Adrenal gland (tissue), 12 donors: ENCODE data around the gene ITIH4. TPM values are rescaled to one million over a fixed set of nuclear protein-coding genes. Genes with fewer than 3 reads are reported as not detected.

Experiments
- DNase-seq, 7 donors: peaks; one replicate each; pipeline ENCODE4 v3.0.0-alpha.2; 2019 to 2020
- H3K27ac ChIP-seq, 5 donors: fragments of 200-600 bp; sonication (generic) in 4 of 5; 1 replicate in 3 of 5; 2 replicates in 2 of 5; pipeline versions ENCODE4 v1.5.1 to v1.8.0; 2016 to 2020; ENCODE audit warnings: mild to moderate bottlenecking in 1 of 5
- H3K27me3 ChIP-seq: fragments of 200-600 bp; 2 replicates; pipeline ENCODE4 v1.8.0; 2021
- H3K36me3 ChIP-seq, 2 donors: fragments of 200-600 bp; replicated peaks in 1 of 2; 1 replicate in 1 of 2; 2 replicates in 1 of 2; pipeline versions ENCODE4 v1.5.1 to v1.8.0; 2018 to 2022
- H3K4me1 ChIP-seq, 2 donors: fragments of 200-600 bp; replicated peaks in 1 of 2; 1 replicate in 1 of 2; 2 replicates in 1 of 2; pipeline versions ENCODE4 v1.5.1 to v1.8.0; 2018 to 2021
- H3K4me3 ChIP-seq, 4 donors: fragments of 200-600 bp; sonication (generic) in 3 of 4; one replicate each; pipeline ENCODE4 v1.5.1; 2016 to 2018
- H3K9me3 ChIP-seq, 3 donors: fragments of 200-600 bp; sonication (generic) in 1 of 3; replicated peaks in 1 of 3; 1 replicate in 2 of 3; 2 replicates in 1 of 3; pipeline versions ENCODE4 v1.5.1 to v1.8.0; 2016 to 2021
- POLR2A ChIP-seq, 2 donors: fragments of 450-650 bp; IDR thresholded peaks; one replicate each; pipeline ENCODE4 v1.6.1; 2017; ENCODE audit warnings: antibody characterized with exemption in 2 of 2, mild to moderate bottlenecking in 2 of 2, moderate library complexity in 1 of 2
- WGBS, 4 donors: extraction: QIAGEN DNeasy Blood & Tissue Kit in 2 of 4; methylation state at CpG; one replicate each; pipeline versions ENCODE4 v1.1.5 to v1.1.7; 2013 to 2017; 5-methylcytosine and 5-hydroxymethylcytosine counted together
- intact Hi-C, 2 donors: fragments of 100-400 bp; cut with DNase I; formaldehyde crosslinking; loops; one replicate each; pipeline versions ENCODE4 v1.14.1 to v1.15.0; 2022 to 2023
- polyA plus RNA-seq, 3 donors: library from polyadenylated mRNA; stranded (reverse); fragments of 200-250 nt in 2 of 3; fragments of 350-450 nt in 1 of 3; fragmentation: Illumina TruSeq in 1 of 3; extraction: RNeasy Lipid Tissue Mini Kit (QIAGEN cat#74804) in 1 of 3; gene quantifications; one replicate each; pipeline ENCODE4 v1.2.3, GENCODE V29; 2013 to 2014
- total RNA-seq, 9 donors: library from RNA; depleted of rRNA in 4 of 9; stranded (reverse); fragments of >200 nt in 4 of 9; fragments of 120-200 nt in 1 of 9; fragmentation: NEBNext Ultra II Directional in 1 of 9; extraction: Animal tissue kit (Norgen Biotek cat#: 25700) in 1 of 9; gene quantifications; one replicate each; pipeline versions ENCODE4 v1.1.0 to v1.2.4, GENCODE V29; 2013 to 2023
- TF ChIP-seq, protein P1 (sequence below), 6 experiments: fragments of 450-650 bp in 4 of 6; fragments of 200-600 bp in 2 of 6; sonication (generic) in 1 of 6; IDR thresholded peaks; 1 replicate in 5 of 6; 2 replicates in 1 of 6; pipeline versions ENCODE4 v1.5.1 to v1.8.0; 2016 to 2021; ENCODE audit warnings: antibody characterized with exemption in 6 of 6, mild to moderate bottlenecking in 2 of 6, moderate library complexity in 1 of 6
- donor health status: healthy with polysubstance abuse.
- donor health status: Bipolar disorder and iron deficiency.
- donor health status: DM: yes; HTN: yes; CAD: no.
- donor health status: DM: no; HTN: no; CAD: no.
- donor health status: DM: no; HTN: no; CAD: no.
- donor health status: DM: yes; HTN: yes; CAD: no.

The ITIH4 gene
- total and polyA plus RNA-seq, 12 donors = 6.4 to 221 (median 45.5) TPM

DNA sequence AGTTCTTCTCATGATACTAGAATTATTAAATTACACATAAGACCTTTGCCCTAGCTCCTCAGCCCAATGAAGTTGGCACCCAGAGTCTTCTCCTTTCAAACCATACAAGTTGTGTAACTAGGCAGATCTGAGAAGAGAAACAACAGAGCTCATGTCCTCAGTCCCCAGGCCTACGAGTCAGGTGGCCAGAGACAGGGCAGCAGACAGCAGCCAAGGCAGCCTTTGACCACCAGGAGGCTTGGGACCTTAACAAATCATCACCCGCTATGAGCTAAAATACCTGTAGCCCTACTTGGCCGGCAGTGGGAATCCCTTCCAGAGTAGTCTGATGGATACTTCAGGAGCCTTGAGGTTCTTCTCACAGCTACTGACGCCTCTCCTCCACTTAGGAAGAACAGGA is 48.6 kb upstream of the ITIH4 start:
- H3K36me3 ChIP-seq = no peaks in the 10 kb centered on the region
- TF ChIP-seq, protein P1, sequence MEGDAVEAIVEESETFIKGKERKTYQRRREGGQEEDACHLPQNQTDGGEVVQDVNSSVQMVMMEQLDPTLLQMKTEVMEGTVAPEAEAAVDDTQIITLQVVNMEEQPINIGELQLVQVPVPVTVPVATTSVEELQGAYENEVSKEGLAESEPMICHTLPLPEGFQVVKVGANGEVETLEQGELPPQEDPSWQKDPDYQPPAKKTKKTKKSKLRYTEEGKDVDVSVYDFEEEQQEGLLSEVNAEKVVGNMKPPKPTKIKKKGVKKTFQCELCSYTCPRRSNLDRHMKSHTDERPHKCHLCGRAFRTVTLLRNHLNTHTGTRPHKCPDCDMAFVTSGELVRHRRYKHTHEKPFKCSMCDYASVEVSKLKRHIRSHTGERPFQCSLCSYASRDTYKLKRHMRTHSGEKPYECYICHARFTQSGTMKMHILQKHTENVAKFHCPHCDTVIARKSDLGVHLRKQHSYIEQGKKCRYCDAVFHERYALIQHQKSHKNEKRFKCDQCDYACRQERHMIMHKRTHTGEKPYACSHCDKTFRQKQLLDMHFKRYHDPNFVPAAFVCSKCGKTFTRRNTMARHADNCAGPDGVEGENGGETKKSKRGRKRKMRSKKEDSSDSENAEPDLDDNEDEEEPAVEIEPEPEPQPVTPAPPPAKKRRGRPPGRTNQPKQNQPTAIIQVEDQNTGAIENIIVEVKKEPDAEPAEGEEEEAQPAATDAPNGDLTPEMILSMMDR (IDR thresholded peaks at IDR 0.05) = no peak
- TF ChIP-seq POLR2A (IDR thresholded peaks at IDR 0.05) = no peak
- no peaks in the 10 kb centered on the region for H3K9me3 ChIP-seq
- WGBS, 4 donors = 92 to 97% (median 93%) methylated on average over 4 of the region's 4 CpGs
- H3K27ac ChIP-seq = no peak overlapping the region
- H3K4me1 ChIP-seq = peaks cover 5 to 10% of the 10 kb centered on the region in 2 donors
- intact Hi-C loops = no loop called here
- H3K27me3 ChIP-seq = no peaks in the 10 kb centered on the region
- H3K4me3 ChIP-seq = no peak overlapping the region
- no peak for DNase-seq

DNA sequence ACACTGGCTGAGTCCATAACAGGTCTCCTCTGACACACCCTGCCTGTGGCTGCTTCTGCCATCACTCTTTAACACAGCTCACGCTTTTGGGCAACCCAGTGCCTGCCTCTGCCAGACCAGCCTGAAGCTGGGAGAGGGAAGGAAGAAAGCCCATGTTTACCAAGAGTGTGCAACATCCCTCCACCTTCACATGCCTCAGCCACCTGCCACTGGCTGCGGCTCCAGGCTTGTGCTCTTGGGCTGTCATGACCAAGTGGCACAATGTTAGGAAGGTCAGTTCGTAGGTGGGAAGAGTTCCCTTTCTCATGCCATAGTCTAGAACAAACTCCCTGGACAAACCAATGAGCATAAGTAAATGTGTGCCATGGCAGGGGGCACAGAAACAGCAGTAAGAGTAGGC is 46.6 kb upstream of the ITIH4 start:
- no peak overlapping the region for H3K4me3 ChIP-seq
- peaks cover 5 to 15% of the 10 kb centered on the region in 2 donors for H3K4me1 ChIP-seq
- 79 to 98% (median 94%) methylated on average over 2 to 3 of the region's 3 CpGs for WGBS, 4 donors
- TF ChIP-seq POLR2A (IDR thresholded peaks at IDR 0.05) = no peak
- TF ChIP-seq, protein P1 (IDR thresholded peaks at IDR 0.05) = no peak
- no peaks in the 10 kb centered on the region for H3K9me3 ChIP-seq
- no peaks in the 10 kb centered on the region for H3K27me3 ChIP-seq
- H3K27ac ChIP-seq = no peak overlapping the region
- DNase-seq = no peak
- intact Hi-C loops = no loop called here
- H3K36me3 ChIP-seq = no peaks in the 10 kb centered on the region

DNA sequence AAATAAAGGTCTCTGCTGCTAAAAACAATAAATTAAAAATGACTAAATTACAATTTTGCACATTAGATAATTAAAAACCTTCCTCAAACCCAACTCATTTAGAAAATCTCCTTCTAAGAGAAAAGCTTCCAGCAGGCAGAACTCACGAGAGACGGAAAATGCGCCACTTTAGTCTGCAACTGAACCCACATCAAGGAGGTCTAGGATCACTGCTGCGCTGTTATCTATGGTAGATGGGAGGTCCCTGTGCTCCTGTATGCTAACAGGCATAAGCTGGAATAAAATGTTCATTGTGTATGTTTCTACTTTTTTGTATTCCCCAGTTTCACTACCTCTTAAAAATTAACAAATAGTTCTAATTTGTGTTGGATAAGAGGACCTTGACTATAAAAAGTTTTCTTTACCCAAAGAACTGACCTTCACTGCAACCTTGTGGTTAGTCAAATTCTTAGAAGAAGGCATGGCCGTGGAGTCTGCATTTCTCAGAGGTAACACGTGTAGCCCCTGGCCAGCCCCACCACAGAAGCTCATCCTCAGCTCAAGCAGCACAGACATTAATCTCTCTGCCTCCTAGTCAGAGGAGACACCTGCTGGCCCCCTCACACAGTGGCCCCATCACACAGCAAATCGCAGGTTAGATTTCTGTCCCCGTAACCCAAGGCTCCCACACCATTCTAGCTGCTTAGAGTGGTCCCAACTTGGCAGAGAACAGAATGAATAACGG is 44.6 kb upstream of the ITIH4 start:
- intact Hi-C loops = no loop called here
- no peaks in the 10 kb centered on the region for H3K27me3 ChIP-seq
- no peak overlapping the region for H3K27ac ChIP-seq
- no peak for DNase-seq
- no peaks in the 10 kb centered on the region for H3K9me3 ChIP-seq
- 65 to 76% (median 67%) methylated on average over 9 of the region's 9 CpGs for WGBS, 4 donors
- TF ChIP-seq, protein P1 (IDR thresholded peaks at IDR 0.05) = no peak
- no peak for TF ChIP-seq POLR2A (IDR thresholded peaks at IDR 0.05)
- H3K36me3 ChIP-seq = no peaks in the 10 kb centered on the region
- H3K4me1 ChIP-seq = peaks cover 5 to 15% of the 10 kb centered on the region in 2 donors
- H3K4me3 ChIP-seq = no peak overlapping the region

DNA sequence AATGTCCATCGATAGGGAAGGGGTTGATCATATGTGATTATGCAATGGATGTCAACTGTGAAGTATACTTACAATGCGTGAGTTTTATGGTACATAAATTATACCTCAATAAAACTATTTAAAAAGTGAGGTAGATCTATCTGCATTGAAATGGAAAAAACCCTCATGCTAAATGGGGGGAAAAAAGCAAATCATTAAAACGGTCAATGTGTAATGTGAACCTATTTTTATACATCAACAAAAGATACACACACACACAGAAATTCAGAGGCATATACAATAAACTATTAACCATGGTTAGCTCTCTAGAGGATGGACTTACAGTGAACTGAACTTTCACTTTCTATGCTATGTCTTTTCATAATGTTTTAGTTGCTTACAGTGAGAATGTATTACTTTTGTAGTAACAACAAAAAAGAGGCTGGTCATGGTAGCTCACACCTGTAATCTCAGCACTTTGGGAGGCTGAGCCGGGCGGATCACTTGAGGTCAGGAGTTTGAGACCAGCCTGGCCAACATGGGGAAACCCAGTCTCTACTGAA is 43.8 kb upstream of the ITIH4 start:
- no peak for TF ChIP-seq POLR2A (IDR thresholded peaks at IDR 0.05)
- TF ChIP-seq, protein P1 (IDR thresholded peaks at IDR 0.05) = no peak
- intact Hi-C loops = no loop called here
- Histone ChIP-seq H3K4me3 (no peak overlapping the region), H3K36me3 (no peaks in the 10 kb centered on the region), H3K27ac (no peak overlapping the region), H3K9me3 (no peaks in the 10 kb centered on the region), H3K27me3 (no peaks in the 10 kb centered on the region), H3K4me1 (peaks cover 5 to 15% of the 10 kb centered on the region in 2 donors)
- no peak for DNase-seq
- 83 to 88% (median 87%) methylated on average over 5 of the region's 5 CpGs for WGBS, 4 donors
